SU-DHL-6 (cell line): Measurements from ENCODE around the gene SLC9A1.
"Not testable (repeated sequence)": the region's sequence is repeated elsewhere in the genome, so short reads cannot be mapped to it uniquely, and the experiment has no call there.

ENCODE experiments used
- H2AFZ ChIP-seq: fragments of 200-600 bp; sonication (generic); 2 replicates; pipeline ENCODE4 v1.6.1; 2014; ENCODE audit warnings: low read depth, mild to moderate bottlenecking, moderate library complexity, mixed read lengths, antibody characterized with exemption, low read length; ENCODE audit not compliant: severe bottlenecking
- H3F3A ChIP-seq: fragments of 200-600 bp; shearing (Covaris generic); 2 replicates; pipeline ENCODE4 v1.6.0; 2016; ENCODE audit warnings: antibody characterized with exemption, mild to moderate bottlenecking; ENCODE audit not compliant: insufficient read depth
- H3K27ac ChIP-seq: fragments of 200-600 bp; sonication (generic); 2 replicates; pipeline ENCODE4 v1.5.1; 2016; ENCODE audit warnings: low read depth, mild to moderate bottlenecking, low read length, moderate library complexity, mixed read lengths
- H3K27me3 ChIP-seq: fragments of 200-600 bp; sonication (generic), shearing (Covaris generic); 2 replicates; pipeline ENCODE4 v1.6.0; 2014; ENCODE audit warnings: mild to moderate bottlenecking, low read length
- H3K36me3 ChIP-seq: fragments of 200-600 bp; sonication (generic); 2 replicates; pipeline ENCODE4 v1.6.1; 2014; ENCODE audit warnings: mild to moderate bottlenecking, low read length, mixed read lengths
- H3K4me2 ChIP-seq: fragments of 300-600, 200-600 bp; shearing (Covaris generic), sonication (generic); 2 replicates; pipeline ENCODE4 v1.6.0; 2014; ENCODE audit warnings: low read length, low read depth, mild to moderate bottlenecking; ENCODE audit not compliant: poor library complexity, severe bottlenecking
- H3K4me3 ChIP-seq: fragments of 200-600 bp; sonication (generic); 2 replicates; pipeline ENCODE4 v1.5.1; 2014; ENCODE audit warnings: antibody characterized with exemption, low read length, mild to moderate bottlenecking, mixed read lengths; ENCODE audit not compliant: insufficient read depth, poor library complexity, severe bottlenecking
- H3K79me2 ChIP-seq: fragments of 200-600 bp; sonication (generic); 2 replicates; pipeline ENCODE4 v1.6.1; 2014; ENCODE audit warnings: mild to moderate bottlenecking, low read length, moderate library complexity; ENCODE audit not compliant: insufficient read depth
- H3K9ac ChIP-seq: fragments of 200-600 bp; sonication (generic); 2 replicates; pipeline ENCODE4 v1.7.0; 2014; ENCODE audit warnings: mild to moderate bottlenecking, low read length
- H3K9me2 ChIP-seq: fragments of 200-600 bp; sonication (generic); replicated peaks from 2 replicates; pipeline ENCODE4 v1.6.1; 2014; ENCODE audit warnings: low read length; ENCODE audit not compliant: insufficient read depth
- H3K9me3 ChIP-seq: fragments of 200-600 bp; sonication (generic); 2 replicates; pipeline ENCODE4 v1.6.1; 2014; ENCODE audit warnings: low read length, mixed read lengths; ENCODE audit not compliant: insufficient read depth
- H4K20me1 ChIP-seq: fragments of 200-600 bp; sonication (generic); 2 replicates; pipeline ENCODE4 v1.6.1; 2014; ENCODE audit warnings: low read depth, mild to moderate bottlenecking, antibody characterized with exemption, low read length, moderate library complexity, mixed read lengths
- EZH2phosphoT487 ChIP-seq: fragments of 200-600 bp; sonication (generic), shearing (Covaris generic); conservative IDR thresholded peaks from 2 replicates; pipeline ENCODE4 v1.6.1; 2018; ENCODE audit warnings: mild to moderate bottlenecking, antibody characterized with exemption, low read length, moderate library complexity, mixed read lengths
- TF ChIP-seq, protein P1 (sequence below): fragments of 200-600 bp; sonication (generic); IDR thresholded peaks from one replicate; pipeline ENCODE4 v1.5.1; 2017; ENCODE audit warnings: antibody characterized with exemption, mild to moderate bottlenecking, low read length, moderate library complexity; ENCODE audit not compliant: insufficient read depth, poor library complexity, severe bottlenecking

SLC9A1 gene

DNA sequence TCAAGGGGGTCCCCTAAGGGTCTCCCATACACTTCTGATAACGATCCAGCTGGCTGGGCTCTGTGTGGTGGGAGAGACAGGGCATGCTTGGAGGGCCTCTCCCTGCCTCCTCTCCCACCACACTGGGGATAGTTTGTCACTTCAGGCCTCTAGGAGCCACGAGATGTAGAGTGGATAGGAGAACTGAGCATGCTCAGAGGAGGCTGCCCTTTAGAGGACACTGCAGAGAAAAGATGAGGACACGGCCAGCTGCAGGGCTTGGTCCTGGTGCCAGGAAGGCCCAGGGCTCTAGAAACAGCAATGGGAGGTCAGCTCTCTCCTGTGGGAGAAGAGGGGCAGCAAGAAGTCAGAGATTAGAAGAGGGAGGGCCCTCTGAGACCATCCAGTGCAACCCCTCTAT, 25.7 kb downstream of the SLC9A1 start:
- no peaks in the 10 kb centered on the region for H3F3A ChIP-seq
- no peak overlapping the region for H3K4me3 ChIP-seq
- no peak overlapping the region for H2AFZ ChIP-seq
- TF ChIP-seq, protein P1, sequence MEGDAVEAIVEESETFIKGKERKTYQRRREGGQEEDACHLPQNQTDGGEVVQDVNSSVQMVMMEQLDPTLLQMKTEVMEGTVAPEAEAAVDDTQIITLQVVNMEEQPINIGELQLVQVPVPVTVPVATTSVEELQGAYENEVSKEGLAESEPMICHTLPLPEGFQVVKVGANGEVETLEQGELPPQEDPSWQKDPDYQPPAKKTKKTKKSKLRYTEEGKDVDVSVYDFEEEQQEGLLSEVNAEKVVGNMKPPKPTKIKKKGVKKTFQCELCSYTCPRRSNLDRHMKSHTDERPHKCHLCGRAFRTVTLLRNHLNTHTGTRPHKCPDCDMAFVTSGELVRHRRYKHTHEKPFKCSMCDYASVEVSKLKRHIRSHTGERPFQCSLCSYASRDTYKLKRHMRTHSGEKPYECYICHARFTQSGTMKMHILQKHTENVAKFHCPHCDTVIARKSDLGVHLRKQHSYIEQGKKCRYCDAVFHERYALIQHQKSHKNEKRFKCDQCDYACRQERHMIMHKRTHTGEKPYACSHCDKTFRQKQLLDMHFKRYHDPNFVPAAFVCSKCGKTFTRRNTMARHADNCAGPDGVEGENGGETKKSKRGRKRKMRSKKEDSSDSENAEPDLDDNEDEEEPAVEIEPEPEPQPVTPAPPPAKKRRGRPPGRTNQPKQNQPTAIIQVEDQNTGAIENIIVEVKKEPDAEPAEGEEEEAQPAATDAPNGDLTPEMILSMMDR = no peak
- TF ChIP-seq EZH2phosphoT487 = no peak
- H3K4me2 ChIP-seq = no peak overlapping the region
- H3K9me3 ChIP-seq = no peaks in the 10 kb centered on the region
- H3K27ac ChIP-seq = no peak overlapping the region
- no peaks in the 10 kb centered on the region for H3K36me3 ChIP-seq
- H3K9me2 ChIP-seq = no peaks in the 10 kb centered on the region
- H4K20me1 ChIP-seq = no peaks in the 10 kb centered on the region
- H3K27me3 ChIP-seq = no peaks in the 10 kb centered on the region
- H3K79me2 ChIP-seq = no peaks in the 10 kb centered on the region
- H3K9ac ChIP-seq = no peak overlapping the region

DNA sequence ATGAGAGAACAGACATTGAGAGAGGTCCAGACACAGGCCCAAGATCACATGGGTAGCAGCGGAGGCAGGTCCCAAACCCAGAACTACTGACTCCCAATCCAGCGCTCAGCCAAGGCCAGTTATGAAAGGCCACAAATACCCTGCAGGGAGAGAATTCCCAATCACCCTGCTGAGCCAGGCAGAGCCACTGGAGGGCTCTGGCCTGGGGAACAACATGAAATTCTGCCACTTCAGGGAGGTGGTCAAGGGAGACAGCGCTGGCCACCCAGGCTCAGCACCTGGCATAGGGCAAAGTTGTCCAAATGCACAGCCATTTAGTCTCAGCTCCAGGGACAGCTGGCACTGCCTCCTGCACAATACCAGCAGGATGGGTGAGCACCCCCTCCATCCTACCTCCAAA, 27.5 kb downstream of the SLC9A1 start:
- Histone ChIP-seq H3K79me2 (no peaks in the 10 kb centered on the region), H3F3A (no peaks in the 10 kb centered on the region), H3K9ac (no peak overlapping the region), H3K9me2 (no peaks in the 10 kb centered on the region), H3K4me2 (no peak overlapping the region), H4K20me1 (no peaks in the 10 kb centered on the region), H3K4me3 (no peak overlapping the region), H2AFZ (no peak overlapping the region), H3K36me3 (no peaks in the 10 kb centered on the region), H3K9me3 (no peaks in the 10 kb centered on the region), H3K27ac (no peak overlapping the region), H3K27me3 (no peaks in the 10 kb centered on the region)
- TF ChIP-seq, protein P1 = no peak
- no peak for TF ChIP-seq EZH2phosphoT487

DNA sequence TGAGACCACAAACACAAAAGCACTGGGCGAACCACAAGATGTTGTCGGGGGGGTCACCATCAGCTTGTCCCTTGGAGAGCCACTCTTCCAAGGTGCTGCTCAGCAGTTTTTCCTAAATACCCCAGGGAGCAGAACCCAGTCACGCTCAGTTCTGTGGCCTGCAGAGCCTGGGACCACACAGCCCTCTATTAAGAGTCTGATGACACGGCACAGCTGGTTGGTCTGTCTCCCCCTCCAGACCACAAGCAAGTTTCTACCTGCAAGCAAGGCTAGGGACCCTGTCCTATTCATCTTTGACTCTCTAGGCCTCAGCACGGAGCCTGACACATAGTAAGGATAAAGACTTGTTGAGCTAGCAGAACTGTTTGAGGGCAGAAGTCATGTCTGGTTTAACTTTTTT, 28.5 kb downstream of the SLC9A1 start:
- Histone ChIP-seq H3K9me3 (no peaks in the 10 kb centered on the region), H3K4me2 (no peak overlapping the region), H3F3A (no peaks in the 10 kb centered on the region), H3K79me2 (no peaks in the 10 kb centered on the region), H3K9ac (no peak overlapping the region), H3K27ac (no peak overlapping the region), H3K36me3 (no peaks in the 10 kb centered on the region), H3K9me2 (no peaks in the 10 kb centered on the region), H3K27me3 (no peaks in the 10 kb centered on the region), H2AFZ (no peak overlapping the region), H3K4me3 (no peak overlapping the region), H4K20me1 (no peaks in the 10 kb centered on the region)
- TF ChIP-seq EZH2phosphoT487 = no peak
- TF ChIP-seq, protein P1 = no peak

DNA sequence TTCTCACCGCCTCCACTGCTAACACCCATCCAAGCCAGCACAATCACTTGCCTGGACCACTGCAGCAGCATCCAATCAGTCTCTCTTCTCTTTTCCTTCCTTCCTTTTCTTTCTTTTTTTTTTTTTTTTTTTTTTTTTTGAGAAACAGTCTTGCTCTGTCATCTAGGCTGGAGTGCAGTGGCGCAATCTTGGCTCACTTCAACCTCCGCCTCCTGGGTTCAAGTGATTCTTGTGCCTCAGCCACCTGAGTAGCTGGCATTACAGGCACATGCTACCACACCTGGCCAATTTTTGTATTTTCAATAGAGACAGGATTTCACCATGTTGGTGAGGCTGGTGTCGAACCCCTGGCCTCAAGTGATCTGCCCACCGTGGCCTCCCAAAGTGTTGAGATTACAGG, 29.8 kb downstream of the SLC9A1 start:
- H3F3A ChIP-seq, H4K20me1 ChIP-seq, H3K4me2 ChIP-seq, H3K79me2 ChIP-seq, H3K4me3 ChIP-seq, H3K27ac ChIP-seq, H3K36me3 ChIP-seq, H3K27me3 ChIP-seq, H3K9me2 ChIP-seq, H3K9me3 ChIP-seq, H2AFZ ChIP-seq, H3K9ac ChIP-seq: not testable (repeated sequence)
